HepG2 (cell line): ENCODE data around the gene METTL26. TPM values are rescaled to one million over a fixed set of nuclear protein-coding genes. Genes with fewer than 3 reads are reported as not detected.

Source experiments
- CC2D1A ChIP-seq: sonication (generic); formaldehyde crosslinking; IDR thresholded peaks from 2 replicates; pipeline ENCODE4 v1.8.1; 2023; ENCODE audit warnings: mild to moderate bottlenecking, missing genetic modification reagents
- EED ChIP-seq: sonication (generic); formaldehyde crosslinking; IDR thresholded peaks from 2 replicates; pipeline ENCODE4 v1.5.0; 2020; ENCODE audit warnings: mild to moderate bottlenecking, missing genetic modification reagents
- GTF2F1 ChIP-seq: fragments of 150-350 bp; IDR thresholded peaks from 2 replicates; pipeline ENCODE4 v1.6.1; 2014; ENCODE audit warnings: low read length
- NFYC ChIP-seq: IDR thresholded peaks from 2 replicates; pipeline ENCODE4 v1.6.1; 2016; ENCODE audit warnings: missing genetic modification reagents, missing compliant biosample characterization
- RBFOX2 ChIP-seq: fragments of 200-400 bp; formaldehyde crosslinking; IDR thresholded peaks from 2 replicates; pipeline ENCODE4 v1.6.1; 2017; ENCODE audit warnings: low read depth, mild to moderate bottlenecking, low read length
- ZNF207 ChIP-seq: fragments of 450-650 bp; IDR thresholded peaks from 2 replicates; pipeline ENCODE4 v1.6.1; 2016; ENCODE audit warnings: antibody characterized with exemption, borderline replicate concordance
- ZNF678 ChIP-seq: sonication (generic); formaldehyde crosslinking; IDR thresholded peaks from 2 replicates; pipeline ENCODE4 v1.4.0; 2020; ENCODE audit warnings: mild to moderate bottlenecking, missing genetic modification reagents
- polyA plus RNA-seq, 8 experiments: library from polyadenylated mRNA; depleted of rRNA in 3 of 8; stranded (reverse) in 7 of 8; unstranded in 1 of 8; fragments of >200 nt; fragmentation: Illumina TruSeq in 4 of 8; extraction: Trizol in 4 of 8; gene quantifications; 2 replicates each; pipeline versions ENCODE4 v1.2.1 to v1.2.3, GENCODE V29; 2011 to 2016; ENCODE audit warnings: low read depth in 4 of 8, missing spikeins in 1 of 8, mixed read lengths in 1 of 8; ENCODE audit not compliant: insufficient read depth in 1 of 8
- total RNA-seq, 5 experiments: library from RNA; depleted of rRNA; stranded (reverse); fragments of >200 nt; fragmentation: Illumina TruSeq; extraction: Trizol; gene quantifications; 2 replicates each; pipeline ENCODE4 v1.2.3, GENCODE V29; 2016; ENCODE audit warnings: low read depth in 1 of 5
- TF ChIP-seq, protein P1 (sequence below): sonication (generic); formaldehyde crosslinking; IDR thresholded peaks from 2 replicates; pipeline ENCODE4 v1.5.1; 2020; ENCODE audit warnings: mild to moderate bottlenecking, missing genetic modification reagents
- TF ChIP-seq, protein P2 (sequence below): sonication (generic); formaldehyde crosslinking; IDR thresholded peaks from 2 replicates; pipeline ENCODE4 v1.4.0; 2020; ENCODE audit warnings: missing genetic modification reagents, borderline replicate concordance
- TF ChIP-seq, protein P3 (sequence below): sonication (generic); formaldehyde crosslinking; IDR thresholded peaks from 2 replicates; pipeline ENCODE4 v1.4.0; 2020; ENCODE audit warnings: missing genetic modification reagents, mild to moderate bottlenecking, borderline replicate concordance
- TF ChIP-seq, protein P4 (sequence below): sonication (generic); formaldehyde crosslinking; conservative IDR thresholded peaks from 2 replicates; pipeline ENCODE4 v1.8.0; 2022; ENCODE audit warnings: mild to moderate bottlenecking, moderate library complexity, missing genetic modification reagents
- TF ChIP-seq, protein P5 (sequence below): sonication (generic); formaldehyde crosslinking; IDR thresholded peaks from 2 replicates; pipeline ENCODE4 v1.8.0; 2022; ENCODE audit warnings: mild to moderate bottlenecking, missing genetic modification reagents
- TF ChIP-seq, protein P6 (sequence below): sonication (generic); formaldehyde crosslinking; IDR thresholded peaks from 2 replicates; pipeline ENCODE4 v1.4.0; 2020; ENCODE audit warnings: missing genetic modification reagents

METTL26 gene
- total and polyA plus RNA-seq, 2 of the 13 experiments (the other 11 are each of a cell fraction or from before 2014, with no cell fraction given): 65.5 to 70.1 TPM

DNA sequence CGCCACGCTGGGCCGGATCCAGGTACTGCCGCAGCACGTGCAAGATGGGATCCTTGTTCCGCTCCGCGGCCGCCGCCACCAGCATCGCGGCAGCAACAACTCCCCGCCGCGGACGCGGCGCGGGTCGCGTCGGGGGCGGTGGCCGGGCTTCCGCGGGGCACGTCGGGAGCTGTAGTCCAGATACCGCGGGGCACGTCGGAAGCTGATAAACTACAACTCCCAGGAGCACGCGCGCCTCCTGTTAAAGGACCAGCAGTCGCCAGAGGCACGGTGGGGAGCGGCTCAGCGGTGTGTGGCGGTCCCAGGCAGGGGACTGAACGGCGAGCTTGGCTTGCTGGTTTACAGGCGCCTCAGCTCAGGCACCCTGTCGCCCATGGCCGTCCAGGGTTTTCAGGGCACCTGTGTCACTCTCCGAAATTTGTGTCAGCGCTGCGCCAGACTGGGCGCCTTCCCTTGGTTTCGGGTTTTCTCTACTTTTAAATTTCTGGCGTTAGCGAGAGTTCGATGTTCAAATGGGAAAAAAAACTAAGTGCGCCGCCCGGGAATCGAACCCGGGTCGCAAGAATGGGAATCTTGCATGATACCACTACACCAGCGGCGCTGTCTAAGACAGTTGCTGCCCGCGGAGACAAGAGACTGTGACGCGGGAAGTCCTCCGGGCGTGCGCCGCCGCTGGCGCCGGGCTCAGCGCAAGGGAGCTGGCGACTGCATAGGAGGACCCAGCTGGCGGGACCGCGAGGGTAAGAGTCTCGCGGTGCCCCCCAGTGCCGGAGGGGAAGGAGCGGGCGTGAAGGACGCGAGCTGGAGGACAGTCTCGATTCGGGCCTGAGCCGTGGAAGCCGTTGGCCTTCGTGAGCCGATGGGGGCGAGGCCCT is at the start of gene METTL26 (continued):
- TF ChIP-seq CC2D1A (CRISPR knock-in tag) (0 out of 2 replicates have a peak, but pooled peaks have one; percentile 16), ZNF678 (CRISPR knock-in tag) (no peak; the same call in 1 of the 2 replicates), NFYC (CRISPR knock-in tag) (no peak; the same call in 1 of the 2 replicates), RBFOX2 (peak; percentile 87), GTF2F1 (no peak), ZNF207 (no peak), EED (CRISPR knock-in tag) (no peak)
- TF ChIP-seq, protein P1, sequence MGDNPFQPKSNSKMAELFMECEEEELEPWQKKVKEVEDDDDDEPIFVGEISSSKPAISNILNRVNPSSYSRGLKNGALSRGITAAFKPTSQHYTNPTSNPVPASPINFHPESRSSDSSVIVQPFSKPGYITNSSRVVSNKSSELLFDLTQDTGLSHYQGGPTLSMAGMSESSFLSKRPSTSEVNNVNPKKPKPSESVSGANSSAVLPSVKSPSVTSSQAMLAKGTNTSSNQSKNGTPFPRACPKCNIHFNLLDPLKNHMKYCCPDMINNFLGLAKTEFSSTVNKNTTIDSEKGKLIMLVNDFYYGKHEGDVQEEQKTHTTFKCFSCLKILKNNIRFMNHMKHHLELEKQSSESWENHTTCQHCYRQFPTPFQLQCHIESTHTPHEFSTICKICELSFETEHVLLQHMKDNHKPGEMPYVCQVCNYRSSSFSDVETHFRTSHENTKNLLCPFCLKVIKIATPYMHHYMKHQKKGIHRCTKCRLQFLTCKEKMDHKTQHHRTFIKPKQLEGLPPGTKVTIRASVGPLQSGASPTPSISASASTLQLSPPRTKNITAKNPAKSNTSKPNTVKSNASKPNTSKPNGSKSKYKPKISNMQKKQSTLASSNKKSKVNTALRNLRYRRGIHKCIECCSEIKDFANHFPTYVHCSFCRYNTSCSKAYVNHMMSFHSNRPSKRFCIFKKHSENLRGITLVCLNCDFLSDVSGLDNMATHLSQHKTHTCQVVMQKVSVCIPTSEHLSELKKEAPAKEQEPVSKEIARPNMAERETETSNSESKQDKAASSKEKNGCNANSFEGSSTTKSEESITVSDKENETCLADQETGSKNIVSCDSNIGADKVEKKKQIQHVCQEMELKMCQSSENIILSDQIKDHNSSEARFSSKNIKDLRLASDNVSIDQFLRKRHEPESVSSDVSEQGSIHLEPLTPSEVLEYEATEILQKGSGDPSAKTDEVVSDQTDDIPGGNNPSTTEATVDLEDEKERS (CRISPR knock-in tag): no peak
- TF ChIP-seq, protein P2, sequence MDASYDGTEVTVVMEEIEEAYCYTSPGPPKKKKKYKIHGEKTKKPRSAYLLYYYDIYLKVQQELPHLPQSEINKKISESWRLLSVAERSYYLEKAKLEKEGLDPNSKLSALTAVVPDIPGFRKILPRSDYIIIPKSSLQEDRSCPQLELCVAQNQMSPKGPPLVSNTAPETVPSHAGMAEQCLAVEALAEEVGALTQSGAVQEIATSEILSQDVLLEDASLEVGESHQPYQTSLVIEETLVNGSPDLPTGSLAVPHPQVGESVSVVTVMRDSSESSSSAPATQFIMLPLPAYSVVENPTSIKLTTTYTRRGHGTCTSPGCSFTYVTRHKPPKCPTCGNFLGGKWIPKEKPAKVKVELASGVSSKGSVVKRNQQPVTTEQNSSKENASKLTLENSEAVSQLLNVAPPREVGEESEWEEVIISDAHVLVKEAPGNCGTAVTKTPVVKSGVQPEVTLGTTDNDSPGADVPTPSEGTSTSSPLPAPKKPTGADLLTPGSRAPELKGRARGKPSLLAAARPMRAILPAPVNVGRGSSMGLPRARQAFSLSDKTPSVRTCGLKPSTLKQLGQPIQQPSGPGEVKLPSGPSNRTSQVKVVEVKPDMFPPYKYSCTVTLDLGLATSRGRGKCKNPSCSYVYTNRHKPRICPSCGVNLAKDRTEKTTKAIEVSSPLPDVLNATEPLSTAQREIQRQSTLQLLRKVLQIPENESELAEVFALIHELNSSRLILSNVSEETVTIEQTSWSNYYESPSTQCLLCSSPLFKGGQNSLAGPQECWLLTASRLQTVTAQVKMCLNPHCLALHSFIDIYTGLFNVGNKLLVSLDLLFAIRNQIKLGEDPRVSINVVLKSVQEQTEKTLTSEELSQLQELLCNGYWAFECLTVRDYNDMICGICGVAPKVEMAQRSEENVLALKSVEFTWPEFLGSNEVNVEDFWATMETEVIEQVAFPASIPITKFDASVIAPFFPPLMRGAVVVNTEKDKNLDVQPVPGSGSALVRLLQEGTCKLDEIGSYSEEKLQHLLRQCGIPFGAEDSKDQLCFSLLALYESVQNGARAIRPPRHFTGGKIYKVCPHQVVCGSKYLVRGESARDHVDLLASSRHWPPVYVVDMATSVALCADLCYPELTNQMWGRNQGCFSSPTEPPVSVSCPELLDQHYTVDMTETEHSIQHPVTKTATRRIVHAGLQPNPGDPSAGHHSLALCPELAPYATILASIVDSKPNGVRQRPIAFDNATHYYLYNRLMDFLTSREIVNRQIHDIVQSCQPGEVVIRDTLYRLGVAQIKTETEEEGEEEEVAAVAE: no peak
- TF ChIP-seq, protein P3, sequence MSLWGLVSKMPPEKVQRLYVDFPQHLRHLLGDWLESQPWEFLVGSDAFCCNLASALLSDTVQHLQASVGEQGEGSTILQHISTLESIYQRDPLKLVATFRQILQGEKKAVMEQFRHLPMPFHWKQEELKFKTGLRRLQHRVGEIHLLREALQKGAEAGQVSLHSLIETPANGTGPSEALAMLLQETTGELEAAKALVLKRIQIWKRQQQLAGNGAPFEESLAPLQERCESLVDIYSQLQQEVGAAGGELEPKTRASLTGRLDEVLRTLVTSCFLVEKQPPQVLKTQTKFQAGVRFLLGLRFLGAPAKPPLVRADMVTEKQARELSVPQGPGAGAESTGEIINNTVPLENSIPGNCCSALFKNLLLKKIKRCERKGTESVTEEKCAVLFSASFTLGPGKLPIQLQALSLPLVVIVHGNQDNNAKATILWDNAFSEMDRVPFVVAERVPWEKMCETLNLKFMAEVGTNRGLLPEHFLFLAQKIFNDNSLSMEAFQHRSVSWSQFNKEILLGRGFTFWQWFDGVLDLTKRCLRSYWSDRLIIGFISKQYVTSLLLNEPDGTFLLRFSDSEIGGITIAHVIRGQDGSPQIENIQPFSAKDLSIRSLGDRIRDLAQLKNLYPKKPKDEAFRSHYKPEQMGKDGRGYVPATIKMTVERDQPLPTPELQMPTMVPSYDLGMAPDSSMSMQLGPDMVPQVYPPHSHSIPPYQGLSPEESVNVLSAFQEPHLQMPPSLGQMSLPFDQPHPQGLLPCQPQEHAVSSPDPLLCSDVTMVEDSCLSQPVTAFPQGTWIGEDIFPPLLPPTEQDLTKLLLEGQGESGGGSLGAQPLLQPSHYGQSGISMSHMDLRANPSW (CRISPR knock-in tag): 0 out of 2 replicates have a peak, but pooled peaks have one; percentile 51
- TF ChIP-seq, protein P4, sequence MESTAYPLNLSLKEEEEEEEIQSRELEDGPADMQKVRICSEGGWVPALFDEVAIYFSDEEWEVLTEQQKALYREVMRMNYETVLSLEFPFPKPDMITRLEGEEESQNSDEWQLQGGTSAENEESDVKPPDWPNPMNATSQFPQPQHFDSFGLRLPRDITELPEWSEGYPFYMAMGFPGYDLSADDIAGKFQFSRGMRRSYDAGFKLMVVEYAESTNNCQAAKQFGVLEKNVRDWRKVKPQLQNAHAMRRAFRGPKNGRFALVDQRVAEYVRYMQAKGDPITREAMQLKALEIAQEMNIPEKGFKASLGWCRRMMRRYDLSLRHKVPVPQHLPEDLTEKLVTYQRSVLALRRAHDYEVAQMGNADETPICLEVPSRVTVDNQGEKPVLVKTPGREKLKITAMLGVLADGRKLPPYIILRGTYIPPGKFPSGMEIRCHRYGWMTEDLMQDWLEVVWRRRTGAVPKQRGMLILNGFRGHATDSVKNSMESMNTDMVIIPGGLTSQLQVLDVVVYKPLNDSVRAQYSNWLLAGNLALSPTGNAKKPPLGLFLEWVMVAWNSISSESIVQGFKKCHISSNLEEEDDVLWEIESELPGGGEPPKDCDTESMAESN (CRISPR knock-in tag): peak; percentile 87; the same call in 1 of the 2 replicates
- TF ChIP-seq, protein P5, sequence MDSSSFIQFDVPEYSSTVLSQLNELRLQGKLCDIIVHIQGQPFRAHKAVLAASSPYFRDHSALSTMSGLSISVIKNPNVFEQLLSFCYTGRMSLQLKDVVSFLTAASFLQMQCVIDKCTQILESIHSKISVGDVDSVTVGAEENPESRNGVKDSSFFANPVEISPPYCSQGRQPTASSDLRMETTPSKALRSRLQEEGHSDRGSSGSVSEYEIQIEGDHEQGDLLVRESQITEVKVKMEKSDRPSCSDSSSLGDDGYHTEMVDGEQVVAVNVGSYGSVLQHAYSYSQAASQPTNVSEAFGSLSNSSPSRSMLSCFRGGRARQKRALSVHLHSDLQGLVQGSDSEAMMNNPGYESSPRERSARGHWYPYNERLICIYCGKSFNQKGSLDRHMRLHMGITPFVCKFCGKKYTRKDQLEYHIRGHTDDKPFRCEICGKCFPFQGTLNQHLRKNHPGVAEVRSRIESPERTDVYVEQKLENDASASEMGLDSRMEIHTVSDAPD: no peak
- TF ChIP-seq, protein P6, sequence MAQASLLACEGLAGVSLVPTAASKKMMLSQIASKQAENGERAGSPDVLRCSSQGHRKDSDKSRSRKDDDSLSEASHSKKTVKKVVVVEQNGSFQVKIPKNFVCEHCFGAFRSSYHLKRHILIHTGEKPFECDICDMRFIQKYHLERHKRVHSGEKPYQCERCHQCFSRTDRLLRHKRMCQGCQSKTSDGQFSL (CRISPR knock-in tag): no peak
